Renal pelvis (tissue), 4 donors: ENCODE data around the gene MAP3K13. TPM values are rescaled to one million over a fixed set of nuclear protein-coding genes. Genes with fewer than 3 reads are reported as not detected.
"Not testable (repeated sequence)": the region's sequence is repeated elsewhere in the genome, so short reads cannot be mapped to it uniquely, and the experiment has no call there.

Source experiments
- DNase-seq: peaks from one replicate; pipeline ENCODE4 v3.0.0-alpha.2; 2013
- polyA plus RNA-seq, 3 donors: library from polyadenylated mRNA; unstranded; fragments of 120-200 nt; gene quantifications; one replicate each; pipeline ENCODE4 v1.2.1, GENCODE V29; 2013; ENCODE audit not compliant: insufficient read length in 3 of 3

Gene MAP3K13
- polyA plus RNA-seq, 3 donors, result 37.4 to 49.4 (median 44.8) TPM

DNA sequence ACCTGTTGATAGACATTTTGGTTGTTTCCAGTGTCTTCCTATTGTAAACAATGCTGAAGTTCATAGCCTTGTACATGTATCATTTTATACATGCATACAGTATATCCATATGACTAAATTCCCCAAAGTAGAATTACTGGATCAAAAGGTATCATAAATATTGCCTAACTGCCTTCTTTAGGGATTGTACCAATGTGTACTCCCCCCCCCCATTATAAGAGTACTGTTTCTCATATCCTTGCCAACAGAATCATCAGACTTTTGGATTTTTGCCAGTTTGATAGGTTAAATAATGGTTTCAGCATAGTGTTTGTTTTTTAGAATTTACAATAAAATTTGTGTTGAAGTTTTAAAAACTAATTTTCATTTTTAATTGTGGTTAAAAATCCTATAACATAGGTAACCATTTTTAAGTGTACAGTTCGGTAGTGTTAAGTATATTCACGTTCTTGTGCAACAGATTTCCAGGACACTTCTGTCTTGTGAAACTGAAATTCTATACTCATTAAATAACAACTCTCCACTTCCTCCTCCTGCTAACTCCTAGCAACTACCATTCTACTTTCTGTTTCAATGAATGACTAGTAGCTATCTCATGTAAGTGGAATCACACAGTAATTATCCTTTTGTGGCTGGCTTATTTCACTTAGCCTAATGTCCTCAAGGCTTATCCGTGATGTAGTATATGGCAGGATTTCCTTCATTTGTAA is 30.8 kb upstream of the MAP3K13 start:
- peak; percentile 35 for DNase-seq

DNA sequence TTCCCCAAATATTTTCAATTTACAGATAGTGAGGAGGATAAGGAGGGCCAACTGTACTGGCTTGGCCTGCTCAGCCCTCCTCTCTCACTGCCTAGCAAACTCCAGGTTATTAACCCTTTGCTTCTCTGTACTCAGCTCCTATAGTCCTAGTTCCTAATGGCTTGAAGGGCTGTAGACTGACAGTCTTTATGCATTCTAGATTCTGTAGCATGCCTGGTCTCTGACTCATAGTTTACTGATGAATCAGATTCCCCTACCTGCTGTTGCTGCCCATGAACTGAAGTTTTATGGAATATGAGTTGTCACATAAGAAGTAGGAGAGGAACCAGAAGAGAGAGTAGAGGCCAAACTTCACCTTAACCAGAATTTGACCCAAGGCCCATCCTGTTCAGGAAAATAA is 27.1 kb upstream of the MAP3K13 start:
- no peak for DNase-seq

DNA sequence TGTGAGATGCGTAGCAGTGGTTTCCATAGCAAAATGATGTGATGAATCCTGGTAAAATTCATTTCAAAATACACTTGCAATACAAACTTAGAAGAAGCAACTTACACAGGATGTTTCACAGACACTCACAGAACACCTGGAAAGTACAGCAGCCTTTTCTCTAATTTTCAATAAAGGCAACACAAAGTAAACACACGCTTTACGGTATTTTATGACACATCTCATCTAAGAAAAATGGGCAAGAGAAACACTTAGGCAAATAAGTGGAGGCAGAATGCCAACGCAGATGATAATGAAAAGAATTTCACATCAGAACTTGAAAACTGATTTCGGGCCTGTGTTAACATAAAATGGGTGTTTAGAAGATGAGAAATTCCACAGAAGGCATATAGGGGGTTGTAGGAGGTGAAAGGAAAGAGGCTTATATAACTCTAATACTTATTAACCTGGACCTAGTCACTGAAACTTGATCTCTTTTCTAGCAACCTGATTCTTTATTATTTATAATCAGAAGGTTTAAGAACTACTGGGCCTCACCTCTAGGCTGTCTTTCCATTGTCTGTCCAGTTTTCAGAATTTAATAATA is 25.6 kb upstream of the MAP3K13 start:
- no peak for DNase-seq

- no peak for DNase-seq
Observed at GRCh38 chr3:185339945-185340344, 23.0 kb upstream of the MAP3K13 start.

- DNase-seq, result no peak
Observed at GRCh38 chr3:185340751-185341150, 22.2 kb upstream of the MAP3K13 start.

GRCh38 chr3:185341616-185342458 is 21.1 kb upstream of the MAP3K13 start:
- DNase-seq, result no peak

GRCh38 chr3:185342459-185343174 is 20.3 kb upstream of the MAP3K13 start:
- DNase-seq, result no peak

GRCh38 chr3:185347399-185347798 is 15.5 kb upstream of the MAP3K13 start:
- no peak for DNase-seq

GRCh38 chr3:185350841-185351240 is 12.1 kb upstream of the MAP3K13 start:
- DNase-seq, result no peak

DNA sequence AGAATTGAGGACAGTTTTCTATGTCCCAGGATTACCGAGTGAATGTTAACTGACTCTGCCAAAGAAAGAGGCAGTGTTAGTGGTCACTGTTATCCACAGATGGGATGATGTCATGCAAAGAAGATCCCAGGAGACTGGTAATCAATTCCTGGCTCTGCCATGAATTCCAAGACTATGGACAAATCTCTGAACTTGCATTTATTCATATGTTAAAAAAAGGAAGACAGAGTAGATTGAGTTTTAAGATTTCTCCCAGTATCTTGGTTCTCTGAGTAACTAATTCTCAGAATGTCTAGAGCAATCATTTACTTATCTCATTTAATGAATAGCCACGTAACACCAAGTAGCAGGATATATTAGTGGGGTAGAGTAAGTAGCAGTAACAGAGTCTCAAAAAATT is 11.5 kb upstream of the MAP3K13 start:
- no peak for DNase-seq

DNA sequence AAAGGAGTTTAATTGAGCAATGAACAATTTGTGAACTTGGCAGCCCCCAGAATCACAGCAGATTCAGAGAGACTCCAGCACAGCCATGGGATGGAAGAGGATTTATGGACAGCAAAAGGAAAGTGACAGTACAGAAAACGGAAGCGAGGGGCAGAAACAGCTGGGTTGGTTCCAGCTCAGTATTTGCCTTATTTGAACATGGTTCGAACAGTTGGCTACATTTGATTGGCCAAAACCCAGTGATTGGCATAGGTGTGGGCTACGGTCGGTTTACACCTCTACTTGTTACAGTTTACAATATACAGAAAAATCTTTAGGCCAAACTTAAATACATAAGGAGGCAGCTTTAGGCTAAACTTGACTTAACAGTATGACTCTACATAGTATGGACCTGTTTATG is 9.7 kb upstream of the MAP3K13 start:
- DNase-seq, result no peak

DNA sequence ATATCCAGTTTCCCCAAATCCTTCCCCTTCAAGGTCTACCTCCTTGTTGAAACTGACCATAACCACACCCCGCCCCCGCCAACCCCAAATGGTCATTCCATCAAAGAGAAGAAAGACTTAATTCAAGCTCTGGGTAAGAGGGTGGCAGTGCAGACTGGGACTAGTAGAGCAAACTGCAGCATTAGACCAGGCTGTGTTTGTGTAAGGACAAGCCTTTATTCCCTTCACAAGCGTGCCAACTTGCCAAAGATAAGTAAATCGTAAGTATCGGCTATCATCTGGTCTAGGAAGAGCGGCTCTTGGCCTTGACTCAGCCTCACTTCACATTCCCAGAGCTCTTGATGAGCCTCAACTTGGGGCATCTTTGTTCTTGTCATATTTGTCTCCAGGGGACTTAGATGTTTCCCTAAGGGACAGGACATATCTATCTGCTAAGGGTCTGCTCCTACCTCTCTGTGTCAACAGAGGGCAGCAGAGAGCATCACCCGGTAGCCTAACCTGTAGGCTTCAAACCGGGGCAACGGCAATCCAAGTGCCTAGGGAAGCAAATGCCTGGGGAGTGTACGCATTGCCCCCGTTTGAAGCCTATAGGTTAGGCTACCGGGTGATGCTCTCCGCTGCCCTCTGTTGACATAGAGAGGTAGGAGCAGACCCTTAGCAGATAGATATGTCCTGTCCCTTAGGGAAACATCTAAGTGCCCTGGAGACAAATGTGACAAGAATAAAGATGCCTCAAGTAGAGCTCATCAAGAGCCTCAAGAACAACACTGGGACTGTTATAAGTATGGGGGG is 8.9 kb upstream of the MAP3K13 start:
- DNase-seq, result peak; percentile 55

GRCh38 chr3:185356499-185356898 is 6.4 kb upstream of the MAP3K13 start:
- no peak for DNase-seq

GRCh38 chr3:185361920-185362319 is 1.0 kb upstream of the MAP3K13 start:
- no peak for DNase-seq

GRCh38 chr3:185363662-185364203 is 797 bp downstream of the MAP3K13 start:
- no peak for DNase-seq

- no peak for DNase-seq
Observed at GRCh38 chr3:185365291-185366073, 2.5 kb downstream of the MAP3K13 start.

DNA sequence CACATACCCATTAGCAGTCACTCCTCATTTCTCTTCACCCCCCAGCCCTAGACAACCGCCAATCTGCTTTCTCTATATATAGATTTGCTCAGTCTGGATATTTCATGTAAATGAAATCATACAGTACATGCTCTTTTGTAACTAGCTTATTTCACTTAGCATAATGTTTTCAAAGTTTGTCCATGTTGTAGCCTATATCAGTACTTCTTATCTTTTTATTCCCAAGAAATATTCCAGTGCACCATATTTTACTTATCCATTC is 3.1 kb downstream of the MAP3K13 start:
- no peak for DNase-seq

DNA sequence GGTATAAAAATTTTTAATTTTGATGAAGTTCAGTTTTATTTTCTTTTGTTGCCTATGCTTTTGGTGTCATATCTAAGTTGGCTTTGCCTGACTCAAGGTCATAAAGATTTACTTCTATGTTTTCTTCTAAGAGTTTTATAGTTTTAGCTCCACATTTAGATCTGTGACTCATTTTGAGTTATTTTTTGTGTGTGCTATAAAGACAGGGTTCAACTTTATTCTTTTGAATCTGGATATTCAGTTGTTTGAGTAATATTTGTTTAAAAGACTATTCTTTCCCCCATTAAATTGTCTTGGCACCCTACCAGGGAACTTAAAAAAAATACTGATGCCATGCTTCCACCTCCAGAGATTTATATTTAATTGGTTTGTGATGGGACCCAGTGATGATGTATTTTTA is 4.0 kb downstream of the MAP3K13 start:
- DNase-seq, result no peak

- DNase-seq, result not testable (repeated sequence)
Observed at GRCh38 chr3:185370349-185370748, 7.4 kb downstream of the MAP3K13 start.

DNA sequence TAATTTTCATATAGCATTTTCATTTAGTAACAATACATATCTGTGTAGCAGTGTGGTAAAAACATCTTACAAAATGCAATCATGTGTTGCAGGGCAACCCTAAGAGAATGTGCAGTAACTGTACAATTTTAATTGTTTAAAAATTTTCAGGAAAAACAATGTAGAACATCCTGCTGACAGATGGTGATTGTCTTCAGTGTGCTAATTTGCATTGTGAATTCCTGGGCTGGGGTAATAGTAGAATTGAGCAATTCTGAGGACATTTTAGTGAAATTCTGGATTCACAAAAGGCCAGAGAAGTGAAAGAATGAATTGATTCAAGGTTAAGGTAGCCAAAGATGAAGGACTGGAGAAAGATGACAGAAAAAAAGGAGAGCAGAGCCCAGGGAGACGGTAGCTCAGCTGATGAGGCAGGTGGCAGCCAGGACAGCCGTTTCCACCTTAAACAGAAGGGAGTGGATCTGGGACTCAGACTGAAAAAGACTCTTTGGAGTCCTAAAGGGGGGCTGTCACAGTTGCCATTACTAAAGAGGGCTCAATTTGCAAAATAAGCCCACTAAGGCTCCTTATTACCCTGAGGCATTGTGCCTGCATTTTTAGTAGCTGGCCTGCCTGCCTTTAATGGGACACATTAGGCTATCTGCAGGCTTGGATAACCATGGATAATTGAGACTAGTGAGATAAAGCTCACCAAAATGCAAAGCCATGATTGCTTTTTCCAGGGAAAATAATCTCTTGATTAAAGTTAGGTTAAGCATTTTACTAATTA is 8.6 kb downstream of the MAP3K13 start:
- DNase-seq, result no peak
